Measurements from ENCODE around the gene RASSF4.

- TF ChIP-seq CTCF (IDR thresholded peaks at IDR 0.05; ENCODE audit: low read depth, low read length), result no peak
- TF ChIP-seq EZH2phosphoT487 (IDR thresholded peaks at IDR 0.05; ENCODE audit: low read depth), result no peak
Measured at GRCh38 chr10:44947371-44948152, 12.0 kb upstream of the RASSF4 start.

Data from OCI-LY3 (cell line).